H9 (cell line): ENCODE data around the gene GRIK1. TPM values are rescaled to one million over a fixed set of nuclear protein-coding genes. Genes with fewer than 3 reads are reported as not detected.

ENCODE experiments used
- DNase-seq: peaks from one replicate; pipeline ENCODE4 v3.0.0-alpha.2; 2017
- H2AFZ ChIP-seq: one replicate; pipeline ENCODE4 v1.6.1; 2013; ENCODE audit warnings: mild to moderate bottlenecking, low read length, control low read depth, moderate library complexity
- H2AK5ac ChIP-seq: 2 replicates; pipeline ENCODE4 v1.6.1; 2013; ENCODE audit warnings: low read length, control low read depth, mixed read lengths; ENCODE audit not compliant: insufficient read length
- H2BK120ac ChIP-seq: one replicate; pipeline ENCODE4 v1.6.1; 2013; ENCODE audit warnings: low read depth, mild to moderate bottlenecking, low read length, control low read depth, inconsistent platforms; ENCODE audit not compliant: poor library complexity, severe bottlenecking
- H2BK12ac ChIP-seq: 2 replicates; pipeline ENCODE4 v1.6.1; 2013; ENCODE audit warnings: low read length, control low read depth, mixed read lengths, low read depth; ENCODE audit not compliant: insufficient read length
- H2BK15ac ChIP-seq: 2 replicates; pipeline ENCODE4 v1.6.1; 2013; ENCODE audit warnings: low read depth, low read length, control low read depth
- H2BK20ac ChIP-seq: one replicate; pipeline ENCODE4 v1.6.1; 2013; ENCODE audit warnings: low read depth, mild to moderate bottlenecking, low read length, control low read depth, inconsistent platforms; ENCODE audit not compliant: poor library complexity, severe bottlenecking
- H2BK5ac ChIP-seq: 2 replicates; pipeline ENCODE4 v1.6.1; 2013; ENCODE audit warnings: low read length, control low read depth, mixed read lengths; ENCODE audit not compliant: insufficient read length
- H3K14ac ChIP-seq: 2 replicates; pipeline ENCODE4 v1.6.1; 2013; ENCODE audit warnings: low read length, control low read depth; ENCODE audit not compliant: insufficient read depth
- H3K18ac ChIP-seq: 2 replicates; pipeline ENCODE4 v1.6.1; 2013; ENCODE audit warnings: low read depth, mild to moderate bottlenecking, mixed read lengths, low read length, control low read depth; ENCODE audit not compliant: insufficient read length
- H3K23ac ChIP-seq: 2 replicates; pipeline ENCODE4 v1.6.1; 2013; ENCODE audit warnings: low read length, control low read depth, mixed read lengths, low read depth; ENCODE audit not compliant: insufficient read length
- H3K23me2 ChIP-seq: 2 replicates; pipeline ENCODE4 v1.6.1; 2013; ENCODE audit warnings: low read depth, mild to moderate bottlenecking, mixed read lengths, low read length, control low read depth; ENCODE audit not compliant: insufficient read length, poor library complexity, severe bottlenecking
- H3K27ac ChIP-seq: 2 replicates; pipeline ENCODE4 v1.5.1; 2013; ENCODE audit warnings: low read length, control low read depth, mixed read lengths, low read depth; ENCODE audit not compliant: insufficient read length
- H3K27me3 ChIP-seq: 2 replicates; pipeline ENCODE4 v1.6.1; 2013; ENCODE audit warnings: low read length, control low read depth, inconsistent platforms; ENCODE audit not compliant: insufficient read depth
- H3K4ac ChIP-seq: 2 replicates; pipeline ENCODE4 v1.6.1; 2013; ENCODE audit warnings: low read depth, mild to moderate bottlenecking, control low read depth, inconsistent platforms, low read length, moderate library complexity
- H3K4me1 ChIP-seq: 2 replicates; pipeline ENCODE4 v1.6.1; 2013; ENCODE audit warnings: low read length, control low read depth, inconsistent platforms; ENCODE audit not compliant: insufficient read depth
- H3K4me2 ChIP-seq: 2 replicates; pipeline ENCODE4 v1.6.1; 2013; ENCODE audit warnings: low read length, control low read depth, mixed read lengths; ENCODE audit not compliant: insufficient read length, insufficient read depth
- H3K56ac ChIP-seq: 2 replicates; pipeline ENCODE4 v1.6.1; 2013; ENCODE audit warnings: low read depth, mild to moderate bottlenecking, mixed read lengths, low read length, control low read depth; ENCODE audit not compliant: insufficient read length
- H3K79me1 ChIP-seq: 2 replicates; pipeline ENCODE4 v1.6.1; 2013; ENCODE audit warnings: low read depth, mild to moderate bottlenecking, moderate library complexity, low read length, control low read depth, inconsistent platforms; ENCODE audit not compliant: insufficient read depth, poor library complexity, severe bottlenecking
- H3K79me2 ChIP-seq: 2 replicates; pipeline ENCODE4 v1.6.1; 2013; ENCODE audit warnings: low read length, control low read depth, inconsistent platforms; ENCODE audit not compliant: insufficient read depth
- H3K9ac ChIP-seq: 2 replicates; pipeline ENCODE4 v1.6.1; 2013; ENCODE audit warnings: low read length, control low read depth, mixed read lengths; ENCODE audit not compliant: insufficient read length; ENCODE audit errors: extremely low read depth
- H3K9me3 ChIP-seq: one replicate; pipeline ENCODE4 v1.6.1; 2013; ENCODE audit warnings: low read depth, low read length, inconsistent platforms; ENCODE audit not compliant: control insufficient read depth
- H3T11ph ChIP-seq: one replicate; pipeline ENCODE4 v1.6.1; 2013; ENCODE audit warnings: mild to moderate bottlenecking, low read length, control low read depth, inconsistent platforms
- H4K20me1 ChIP-seq: one replicate; pipeline ENCODE4 v1.6.1; 2013; ENCODE audit not compliant: control insufficient read depth, insufficient read length, insufficient read depth
- H4K5ac ChIP-seq: 2 replicates; pipeline ENCODE4 v1.6.1; 2013; ENCODE audit warnings: low read depth, mild to moderate bottlenecking, mixed read lengths, low read length, control low read depth; ENCODE audit not compliant: insufficient read length
- H4K8ac ChIP-seq: replicated peaks from 2 replicates; pipeline ENCODE4 v1.6.1; 2013; ENCODE audit warnings: low read length, control low read depth, mixed read lengths, low read depth; ENCODE audit not compliant: insufficient read length
- H4K91ac ChIP-seq: 2 replicates; pipeline ENCODE4 v1.6.1; 2013; ENCODE audit warnings: low read depth, mild to moderate bottlenecking, moderate library complexity, mixed read lengths, low read length, control low read depth; ENCODE audit not compliant: insufficient read length
- H3K27ac Mint-ChIP-seq, 3 experiments: 2 replicates in 2 of 3; 3 replicates in 1 of 3; pipeline ENCODE4 v1.8.0; 2020 to 2021; ENCODE audit warnings: mixed read lengths in 3 of 3, mild to moderate bottlenecking in 1 of 3, moderate library complexity in 1 of 3
- H3K27me3 Mint-ChIP-seq: 2 replicates; pipeline ENCODE4 v1.8.0; 2021; ENCODE audit warnings: low read depth, mild to moderate bottlenecking, moderate library complexity, mixed read lengths
- H3K36me3 Mint-ChIP-seq, 3 experiments: 2 replicates in 2 of 3; 3 replicates in 1 of 3; pipeline ENCODE4 v1.8.0; 2020 to 2021; ENCODE audit warnings: low read depth in 3 of 3, mixed read lengths in 3 of 3; ENCODE audit not compliant: insufficient read depth in 1 of 3
- H3K4me1 Mint-ChIP-seq, 2 experiments: 2 replicates each; pipeline ENCODE4 v1.8.0; 2020; ENCODE audit warnings: mixed read lengths in 2 of 2
- H3K4me3 Mint-ChIP-seq, 2 experiments: 2 replicates in 1 of 2; 3 replicates in 1 of 2; pipeline ENCODE4 v1.8.0; 2020 to 2021; ENCODE audit warnings: mild to moderate bottlenecking in 2 of 2, mixed read lengths in 2 of 2, moderate library complexity in 1 of 2
- H3K9me3 Mint-ChIP-seq, 2 experiments: 2 replicates in 1 of 2; 3 replicates in 1 of 2; pipeline ENCODE4 v1.8.0; 2020; ENCODE audit warnings: mild to moderate bottlenecking in 2 of 2, mixed read lengths in 2 of 2, moderate library complexity in 1 of 2
- CTCF ChIP-seq: fragments of 200-600 bp; sonication (generic); conservative IDR thresholded peaks from 3 replicates; pipeline ENCODE4 v1.8.0; 2021; ENCODE audit warnings: antibody characterized with exemption, mild to moderate bottlenecking
- WGBS: extraction: QIAGEN DNeasy Blood & Tissue Kit; methylation state at CpG from one replicate; pipeline ENCODE4 v1.1.7; 2013; ENCODE audit warnings: missing lambda C conversion rate, low lambda C conversion rate, mixed read lengths; ENCODE audit not compliant: insufficient read length; ENCODE audit errors: extremely low coverage; 5-methylcytosine and 5-hydroxymethylcytosine counted together
- total RNA-seq: library from RNA; stranded (reverse); gene quantifications from 2 replicates; pipeline ENCODE4 v1.2.1, GENCODE V29; 2021

The GRIK1 gene
- total RNA-seq, 1 experiment from 2014 or later = not detected

- H3T11ph ChIP-seq = no peak overlapping the region
- no peak overlapping the region for H4K91ac ChIP-seq
- no peak overlapping the region for H3K4ac ChIP-seq
- no peaks in the 10 kb centered on the region for H3K79me1 ChIP-seq
- no peaks in the 10 kb centered on the region for H3K9me3 ChIP-seq
- H3K36me3 Mint-ChIP-seq = peaks cover 0 to 2% (median 0%) of the 10 kb centered on the region in 3 experiments; a peak in 1 of 7 replicates
- no peak overlapping the region for H2AK5ac ChIP-seq
- H2BK20ac ChIP-seq = no peak overlapping the region
- no peak for DNase-seq
- H4K5ac ChIP-seq = no peak overlapping the region
- no peaks in the 10 kb centered on the region for H3K9me3 Mint-ChIP-seq
- no peaks in the 10 kb centered on the region for H3K23me2 ChIP-seq
- H3K79me2 ChIP-seq = no peaks in the 10 kb centered on the region
- H3K4me3 Mint-ChIP-seq = no peak overlapping the region
- WGBS = no CpG with 5 or more reads among the region's 3 CpGs
- no peak overlapping the region for H3K18ac ChIP-seq
- H3K56ac ChIP-seq = no peak overlapping the region
- no peak overlapping the region for H4K8ac ChIP-seq
- no peak overlapping the region for H3K9ac ChIP-seq
- no peaks in the 10 kb centered on the region for H3K4me1 ChIP-seq
- no peaks in the 10 kb centered on the region for H3K4me1 Mint-ChIP-seq
- no peak overlapping the region for H3K14ac ChIP-seq
- H3K23ac ChIP-seq = no peak overlapping the region
- TF ChIP-seq CTCF = no peak
- no peaks in the 10 kb centered on the region for H3K27me3 ChIP-seq
- no peak overlapping the region for H2BK15ac ChIP-seq
- H2AFZ ChIP-seq = no peak overlapping the region
- H2BK120ac ChIP-seq = no peak overlapping the region
- no peaks in the 10 kb centered on the region for H3K27me3 Mint-ChIP-seq
- no peak overlapping the region for H3K27ac ChIP-seq
- H3K4me2 ChIP-seq = no peak overlapping the region
- H2BK12ac ChIP-seq = no peak overlapping the region
- H3K27ac Mint-ChIP-seq = no peak overlapping the region
- no peaks in the 10 kb centered on the region for H4K20me1 ChIP-seq
- H2BK5ac ChIP-seq = no peak overlapping the region
Measured at GRCh38 chr21:29893687-29894086, 46.1 kb downstream of the GRIK1 start.
